Vagina (tissue), 2 donors: ENCODE data around the gene TIGAR.

ENCODE experiments used
- CTCF ChIP-seq, 3 experiments: fragments of 450-650 bp in 2 of 3; fragments of 200-600 bp in 1 of 3; sonication (generic) in 1 of 3; IDR thresholded peaks; one replicate each; pipeline ENCODE4 v1.5.1; 2017 to 2019; ENCODE audit warnings: antibody characterized with exemption in 3 of 3, mild to moderate bottlenecking in 2 of 3, moderate library complexity in 2 of 3
- POLR2A ChIP-seq, 2 donors: fragments of 450-650 bp; IDR thresholded peaks; one replicate each; pipeline ENCODE4 v1.6.1; 2017; ENCODE audit warnings: antibody characterized with exemption in 2 of 2, mild to moderate bottlenecking in 2 of 2, moderate library complexity in 2 of 2
- POLR2AphosphoS5 ChIP-seq, 2 donors: sonication (generic); formaldehyde crosslinking; IDR thresholded peaks; one replicate each; pipeline ENCODE4 v1.9.0; 2017; ENCODE audit warnings: antibody characterized with exemption in 2 of 2, mild to moderate bottlenecking in 2 of 2, low read depth in 1 of 2; ENCODE audit not compliant: insufficient read depth in 1 of 2

DNA sequence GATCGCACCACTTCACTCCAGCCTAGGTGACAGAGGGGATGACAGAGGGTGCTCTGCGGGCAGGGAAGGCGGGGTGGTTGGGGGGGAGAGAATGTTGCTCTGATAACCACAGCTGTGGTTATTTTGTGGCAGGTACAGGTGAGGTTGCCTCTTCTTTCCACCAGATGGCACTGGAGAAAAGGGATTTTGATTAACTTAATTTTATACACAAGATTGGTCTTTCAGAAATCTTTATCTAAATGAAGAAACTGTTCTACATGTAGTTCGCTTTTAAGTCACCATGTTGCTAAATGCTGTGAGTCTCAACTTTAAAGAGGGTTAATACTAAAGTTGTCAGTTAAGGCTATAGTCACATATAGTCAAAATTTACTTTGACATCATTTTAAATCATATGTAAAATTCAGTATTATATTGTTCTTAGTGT lies 32.8 kb downstream of the TIGAR start:
- TF ChIP-seq CTCF (IDR thresholded peaks at IDR 0.05) (no peak), POLR2A (IDR thresholded peaks at IDR 0.05) (no peak), POLR2AphosphoS5 (IDR thresholded peaks at IDR 0.05; ENCODE audit: insufficient read depth in 1 of 2, low read depth in 1 of 2) (no peak)
